Stimulated activated CD8-positive, alpha-beta memory T cell treated with anti-CD3 and anti-CD28 coated beads, Interleukin-15, amount 100 ng/mL, for 1 hour (primary cell): ENCODE data around the gene CD70.
"Not testable (repeated sequence)": the region's sequence is repeated elsewhere in the genome, so short reads cannot be mapped to it uniquely, and the experiment has no call there.

Experiments used
- DNase-seq: peaks from one replicate; pipeline ENCODE4 v3.0.0-alpha.2; 2020; ENCODE audit warnings: low read depth

Gene CD70

DNA sequence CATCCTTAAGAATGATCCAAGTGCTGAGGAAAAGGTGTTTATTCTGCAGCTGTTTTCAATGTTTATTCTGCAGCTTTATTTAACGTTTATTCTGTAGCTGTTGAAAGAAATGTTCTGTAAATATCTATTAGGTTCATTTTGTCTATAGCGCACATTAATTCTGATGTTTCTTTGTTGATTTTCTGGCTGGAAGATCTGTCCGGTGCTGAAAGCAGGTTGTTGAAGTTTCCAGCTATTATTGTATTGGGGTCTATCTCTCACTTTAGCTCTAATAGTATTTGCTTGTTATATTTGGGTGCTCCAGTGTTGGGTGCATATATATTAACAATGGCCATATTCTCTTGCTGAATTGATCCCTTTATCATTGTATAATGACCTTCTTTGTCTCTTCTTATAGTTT is 20.2 kb downstream of the CD70 start:
- no peak for DNase-seq

DNA sequence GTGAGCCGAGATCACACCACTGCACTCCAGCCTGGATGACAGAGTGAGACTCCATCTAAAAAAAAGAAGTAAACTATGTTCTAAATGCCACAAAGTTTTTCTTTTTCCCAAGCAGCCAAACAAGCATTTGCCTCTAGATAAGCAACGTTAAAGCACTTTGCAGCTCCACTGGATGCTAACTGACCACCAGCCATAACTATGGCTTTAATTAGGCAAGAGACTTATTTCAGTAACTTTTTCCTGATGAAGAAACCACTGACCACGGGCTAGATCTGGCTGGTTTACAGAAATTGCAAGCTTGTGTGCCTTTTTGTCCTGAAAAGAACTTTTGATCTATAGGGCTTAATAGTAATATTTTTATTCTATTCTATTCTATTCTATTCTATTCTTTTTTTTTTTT is 22.1 kb downstream of the CD70 start:
- DNase-seq = no peak

DNA sequence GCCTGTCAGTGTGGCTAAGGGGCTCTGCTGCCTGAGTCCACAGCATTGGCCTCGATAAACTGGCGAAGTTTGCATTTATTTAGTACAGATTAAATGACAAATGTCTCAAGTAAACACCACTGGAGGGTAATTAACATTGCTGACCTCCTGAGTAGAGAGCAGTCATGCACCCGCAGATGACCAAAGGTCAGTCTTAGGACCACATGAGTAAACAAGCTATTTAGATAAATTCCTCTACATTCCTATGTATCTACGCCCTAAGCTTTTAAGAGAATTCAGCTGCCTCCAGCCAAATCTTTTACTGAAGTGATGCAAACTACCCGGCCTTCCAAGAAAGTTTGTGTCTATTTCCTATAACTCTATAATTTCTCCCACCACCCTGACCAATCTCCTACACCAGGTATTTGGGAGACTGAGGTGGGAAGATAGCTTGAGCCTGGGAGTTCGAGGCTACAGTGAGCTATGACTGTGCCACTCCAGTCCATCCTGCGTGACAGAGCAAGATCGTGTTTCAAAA is 22.9 kb downstream of the CD70 start:
- no peak for DNase-seq

DNA sequence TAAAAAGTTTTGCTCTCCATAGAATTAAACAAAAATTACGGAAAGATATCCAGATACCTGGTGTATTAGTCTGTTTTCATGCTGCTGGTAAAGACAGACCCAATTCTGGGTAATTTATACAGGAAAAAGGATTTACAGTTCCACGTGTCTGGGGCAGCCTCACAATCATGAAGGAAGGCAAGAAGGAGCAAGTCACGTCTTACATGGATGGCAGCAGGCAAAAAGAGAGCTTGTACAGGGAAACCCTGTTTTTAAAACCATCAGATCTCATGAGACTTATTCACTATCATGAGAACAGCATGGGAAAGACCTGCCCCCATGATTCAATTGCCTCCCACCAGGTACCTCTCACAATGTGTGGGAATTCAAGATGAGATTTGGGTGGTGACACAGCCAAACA is 24.2 kb downstream of the CD70 start:
- DNase-seq = not testable (repeated sequence)

DNA sequence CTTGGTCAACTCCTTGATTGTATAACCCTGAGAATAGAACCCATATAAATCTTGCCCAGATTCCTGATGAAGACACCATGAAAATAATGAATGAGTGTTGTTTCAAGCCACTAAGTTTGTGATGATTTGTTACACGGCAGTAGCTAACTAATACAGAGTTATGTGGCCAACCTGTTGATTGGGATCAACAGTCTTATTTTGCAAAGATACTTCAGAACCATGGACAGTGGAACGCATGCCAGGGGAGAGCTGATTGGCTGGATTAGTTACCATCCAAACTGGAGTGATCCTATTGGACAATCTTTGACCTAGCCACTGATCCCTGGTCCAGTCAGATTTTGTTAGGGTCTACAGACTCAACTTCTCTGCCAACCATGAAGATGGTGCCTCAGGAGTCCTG is 26.6 kb downstream of the CD70 start:
- no peak for DNase-seq

DNA sequence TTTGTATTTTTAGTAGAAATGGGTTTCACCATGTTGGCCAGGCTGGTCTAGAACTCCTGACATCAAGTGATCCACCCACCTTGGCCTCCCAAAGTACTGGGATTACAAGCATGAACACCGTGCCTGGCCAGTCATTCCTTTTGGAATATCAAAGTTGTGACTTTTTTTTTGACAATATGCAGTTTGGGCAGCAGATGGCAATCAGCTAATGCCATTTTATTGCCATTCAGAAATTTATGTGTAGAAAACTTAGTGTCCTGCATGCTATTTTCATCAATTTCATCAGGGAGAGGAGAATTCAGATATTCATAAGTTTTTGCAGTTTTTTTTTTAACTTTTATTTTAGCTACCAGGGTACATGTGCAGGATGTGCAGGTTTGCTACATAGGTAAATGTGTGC is 28.5 kb downstream of the CD70 start:
- DNase-seq = not testable (repeated sequence)

DNA sequence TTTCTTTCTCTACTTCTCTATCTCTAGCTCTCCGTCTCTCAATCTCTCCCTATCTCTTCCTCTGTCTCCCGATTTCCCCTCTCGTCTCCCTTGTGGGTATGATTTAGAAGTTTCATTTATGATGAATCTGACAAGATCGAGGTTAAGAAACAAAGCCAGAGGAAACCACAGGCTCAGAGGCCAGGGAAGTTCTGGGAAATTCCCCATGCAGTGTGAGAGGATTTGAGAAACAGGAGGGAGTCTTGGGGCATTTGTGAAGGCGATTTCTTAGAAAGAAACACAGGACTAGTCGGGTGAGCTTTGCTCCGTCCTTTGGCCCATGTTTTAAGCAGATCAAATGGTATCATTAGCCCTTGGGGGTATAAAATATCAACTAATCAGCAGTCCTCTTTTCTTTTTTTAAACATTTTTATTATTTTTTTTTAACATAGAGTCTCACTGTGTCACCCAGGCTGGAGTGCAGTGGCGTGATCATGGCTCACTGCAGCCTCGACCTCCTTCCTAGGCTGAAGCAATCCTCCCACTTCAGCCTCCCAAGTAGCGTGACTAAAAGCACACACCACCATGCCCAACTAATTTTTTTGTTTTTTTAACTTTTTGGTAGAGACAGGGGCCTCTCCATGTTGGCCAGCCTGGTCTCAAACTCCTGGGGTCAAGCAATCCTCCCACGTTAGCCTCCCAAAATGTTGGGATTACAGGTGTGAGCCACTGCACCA is 34.3 kb downstream of the CD70 start:
- DNase-seq = no peak

DNA sequence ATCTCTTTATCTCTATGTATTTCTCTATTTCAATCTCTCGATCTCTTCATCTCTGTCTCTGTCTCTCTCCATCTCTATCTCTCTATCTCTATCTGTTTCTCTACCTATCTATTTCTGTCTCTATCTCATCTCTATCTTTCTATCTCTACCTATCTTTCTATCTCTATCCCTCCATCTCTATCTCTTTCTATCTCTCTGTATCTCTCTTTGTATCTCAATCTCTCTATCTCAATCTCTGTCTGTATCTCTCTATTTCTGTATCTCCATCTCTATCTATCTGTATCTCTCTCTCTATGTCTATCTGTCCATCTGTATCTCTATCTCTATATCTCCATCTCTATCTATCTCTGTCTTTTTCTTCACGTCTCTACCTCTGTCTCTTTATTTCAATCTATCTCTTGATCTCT is 34.9 kb downstream of the CD70 start:
- DNase-seq = no peak

DNA sequence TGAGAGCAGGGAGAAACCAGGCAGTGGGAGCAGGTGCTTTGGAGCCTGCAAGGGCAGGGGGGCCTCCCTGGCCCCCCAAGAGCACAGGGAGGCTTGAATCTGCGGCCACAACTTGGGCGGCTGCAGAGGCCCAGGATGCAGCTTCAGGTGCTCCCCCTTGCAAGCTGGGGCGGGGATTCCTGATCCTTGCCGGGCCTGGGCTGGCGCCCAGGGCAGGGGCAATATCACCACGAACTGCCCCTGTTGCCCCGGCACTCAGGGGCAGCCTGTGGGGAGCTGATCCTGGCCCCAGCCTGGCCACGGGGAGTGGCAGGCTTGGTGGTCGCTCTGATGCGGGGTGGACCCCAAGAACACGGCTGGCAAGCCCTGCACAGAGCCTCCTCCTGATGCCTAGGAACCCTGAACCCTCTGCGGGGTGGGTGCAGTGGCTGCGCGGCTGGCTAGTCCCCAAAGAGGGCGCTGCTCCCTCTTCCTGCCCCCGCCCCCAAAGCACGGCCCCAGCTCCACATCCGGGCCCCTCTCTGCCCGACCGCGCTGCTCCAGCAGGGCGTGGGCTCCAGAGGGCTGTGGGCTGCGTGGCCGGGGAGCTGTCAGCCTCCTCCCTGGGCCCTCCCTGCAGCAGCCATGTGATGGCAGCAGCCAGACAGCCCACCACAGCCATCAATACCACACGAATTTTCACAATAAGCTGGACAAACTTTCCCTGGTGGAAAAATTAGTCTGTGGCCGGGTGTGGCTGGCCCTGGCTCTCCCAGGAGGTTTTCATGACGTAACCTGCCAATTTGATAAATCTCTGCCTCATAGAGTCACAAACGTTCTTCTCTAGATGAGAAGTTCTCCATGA is 39.1 kb downstream of the CD70 start:
- peak; percentile 41 for DNase-seq

DNA sequence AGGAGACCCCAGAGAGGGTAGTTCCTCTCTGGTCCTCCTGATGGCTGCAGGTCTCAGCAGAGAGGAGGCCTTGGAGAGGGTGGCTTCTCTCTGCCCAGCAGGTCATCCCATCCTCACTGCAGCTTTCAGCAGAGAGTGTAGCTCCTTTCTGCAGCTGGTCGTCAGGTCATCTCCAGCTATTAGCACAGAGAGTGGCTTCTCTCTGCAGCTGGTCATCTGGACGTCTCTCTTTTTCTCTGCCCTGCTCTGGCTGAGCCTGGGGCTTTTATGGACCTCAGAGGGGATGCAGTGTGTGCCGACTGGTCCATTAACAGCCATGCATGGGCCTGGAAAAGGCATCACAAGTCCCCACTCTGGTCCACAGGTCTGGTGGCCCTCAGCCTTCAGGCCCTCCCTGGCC is 39.9 kb downstream of the CD70 start:
- no peak for DNase-seq

DNA sequence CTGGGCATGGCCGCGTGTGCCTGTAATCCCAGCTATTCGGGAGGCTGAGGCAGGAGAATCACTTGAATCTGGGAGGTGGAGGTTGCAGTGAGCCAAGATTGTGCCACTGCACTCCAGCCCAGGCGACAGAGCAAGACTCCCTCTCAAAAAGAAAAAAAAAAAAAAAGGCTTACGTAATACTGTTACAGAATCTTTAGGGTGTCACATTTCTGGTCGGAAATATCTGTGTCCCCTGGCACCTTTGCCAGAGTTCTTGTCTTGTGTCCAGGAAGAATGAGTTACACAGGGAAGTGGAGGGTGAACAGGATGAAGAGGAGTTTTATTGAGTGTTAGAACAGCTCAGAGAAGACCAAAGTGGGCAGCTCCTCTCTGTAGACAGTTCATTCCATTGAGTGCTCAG is 40.3 kb downstream of the CD70 start:
- DNase-seq = not testable (repeated sequence)

DNA sequence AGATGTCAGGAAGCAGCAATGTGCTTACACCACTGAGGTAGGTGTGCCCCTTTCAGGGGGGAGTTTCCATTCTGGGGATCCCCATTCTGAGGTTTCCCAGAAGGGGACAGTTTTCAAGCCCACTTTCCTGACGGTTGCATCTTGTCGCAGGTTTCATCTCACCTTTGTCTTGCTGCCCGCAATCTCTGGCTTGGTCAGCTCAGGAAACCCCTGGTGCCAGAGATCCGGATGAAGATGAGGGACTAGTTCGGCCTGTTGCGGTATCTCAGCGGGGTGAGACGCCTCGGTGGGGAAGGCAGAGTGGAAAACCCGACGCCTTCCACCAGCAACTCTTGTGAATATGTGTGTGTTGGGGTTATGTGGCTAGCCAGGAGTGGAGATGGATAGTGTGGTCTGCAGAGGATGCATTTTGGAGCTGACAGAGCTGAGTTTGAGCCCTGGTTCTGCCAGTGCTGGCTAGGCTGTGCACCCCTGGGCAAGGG is 47.0 kb downstream of the CD70 start:
- DNase-seq = no peak

DNA sequence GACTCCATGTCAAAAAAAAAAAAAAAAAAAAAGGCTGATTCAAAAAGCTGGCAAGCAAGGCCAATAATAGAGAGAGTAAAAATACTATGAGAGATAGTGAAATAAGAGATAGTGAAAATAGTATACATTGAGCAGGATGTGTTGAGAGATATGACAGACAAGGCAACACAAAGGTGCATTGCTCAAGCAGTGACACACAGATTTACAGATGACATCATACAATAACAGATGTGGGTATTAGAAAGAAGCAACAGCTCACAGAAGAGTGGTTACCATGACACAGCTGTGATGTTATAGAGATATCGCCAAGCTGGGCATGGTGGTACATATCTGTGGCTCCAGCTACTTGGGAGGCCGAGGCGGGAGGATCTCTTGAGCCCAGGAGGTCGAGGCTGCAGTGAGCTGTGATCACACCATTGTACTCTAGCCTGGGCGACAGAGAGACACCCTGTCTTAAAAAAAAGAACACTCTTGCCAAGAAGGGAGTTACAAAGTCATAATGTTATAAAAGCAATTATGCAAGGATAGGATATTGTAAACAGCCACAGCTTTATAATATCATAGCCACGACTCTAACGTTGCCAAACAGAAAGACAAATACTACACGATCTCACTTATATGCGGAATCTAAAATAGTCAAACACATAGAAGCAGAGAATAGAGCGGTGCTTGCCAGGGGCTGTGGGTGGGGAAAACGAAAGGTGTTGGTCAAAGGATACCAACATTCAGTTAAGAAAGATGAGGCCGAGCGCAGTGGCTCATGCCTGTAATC is 49.8 kb downstream of the CD70 start:
- no peak for DNase-seq

DNA sequence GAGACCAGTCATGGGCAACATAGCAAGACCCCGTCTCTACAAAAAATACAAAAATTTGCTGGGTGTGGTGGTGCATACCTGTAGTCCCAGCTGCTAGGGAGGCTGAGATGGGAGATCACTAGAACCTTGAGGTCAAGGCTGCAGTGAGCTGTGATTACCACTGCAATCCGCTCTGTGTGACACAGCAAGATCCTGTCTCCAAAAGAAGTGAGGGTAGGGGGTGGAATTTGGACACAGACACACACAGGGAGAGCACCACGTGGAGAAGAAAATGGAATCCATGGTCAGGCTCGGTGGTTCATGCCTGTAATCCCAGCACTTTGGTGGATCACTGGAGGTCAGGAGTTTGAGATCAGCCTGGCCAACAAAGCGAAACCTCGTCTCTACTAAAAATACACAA is 51.4 kb downstream of the CD70 start:
- DNase-seq = no peak
